ENCODE results near the gene DOCK3.
"Not testable (repeated sequence)": the region's sequence is repeated elsewhere in the genome, so short reads cannot be mapped to it uniquely, and the experiment has no call there.

DOCK3 gene

GRCh38 chr3:50983887-50984286 is 309.2 kb downstream of the DOCK3 start:
- no peak for DNase-seq (ENCODE audit: low read depth)

GRCh38 chr3:50985893-50986292 is 311.2 kb downstream of the DOCK3 start:
- no peak for DNase-seq (ENCODE audit: low read depth)

GRCh38 chr3:50986726-50987125 is 312.0 kb downstream of the DOCK3 start:
- DNase-seq (ENCODE audit: low read depth), result no peak

- DNase-seq (ENCODE audit: low read depth), result no peak
These were observed 319.8 kb downstream of the DOCK3 start for GRCh38 chr3:50994537-50994936.

GRCh38 chr3:50995085-50995824 is 320.5 kb downstream of the DOCK3 start:
- no peak for DNase-seq (ENCODE audit: low read depth)

GRCh38 chr3:51002495-51002894 is 327.8 kb downstream of the DOCK3 start:
- DNase-seq (ENCODE audit: low read depth), result no peak

GRCh38 chr3:51004235-51004634 is 329.5 kb downstream of the DOCK3 start:
- no peak for DNase-seq (ENCODE audit: low read depth)

- no peak for DNase-seq (ENCODE audit: low read depth)
These were observed 349.4 kb downstream of the DOCK3 start for GRCh38 chr3:51024121-51024520.

- no peak for DNase-seq (ENCODE audit: low read depth)
These were observed 350.3 kb downstream of the DOCK3 start for GRCh38 chr3:51024765-51025632.

GRCh38 chr3:51031666-51032065 is 356.9 kb downstream of the DOCK3 start:
- no peak for DNase-seq (ENCODE audit: low read depth)

- DNase-seq (ENCODE audit: low read depth), result no peak
These were observed 360.9 kb downstream of the DOCK3 start for GRCh38 chr3:51035630-51036029.

GRCh38 chr3:51044982-51045381 is 370.3 kb downstream of the DOCK3 start:
- DNase-seq (ENCODE audit: low read depth), result no peak

- no peak for DNase-seq (ENCODE audit: low read depth)
These were observed 377.8 kb downstream of the DOCK3 start for GRCh38 chr3:51052562-51052961.

GRCh38 chr3:51057121-51057520 is 382.4 kb downstream of the DOCK3 start:
- DNase-seq (ENCODE audit: low read depth), result no peak

GRCh38 chr3:51063053-51063452 is 388.3 kb downstream of the DOCK3 start:
- DNase-seq (ENCODE audit: low read depth), result no peak

GRCh38 chr3:51075221-51075775 is 400.6 kb downstream of the DOCK3 start:
- DNase-seq (ENCODE audit: low read depth), result no peak

- DNase-seq (ENCODE audit: low read depth), result no peak
These were observed 407.6 kb downstream of the DOCK3 start for GRCh38 chr3:51082363-51082762.

- no peak for DNase-seq (ENCODE audit: low read depth)
These were observed 408.8 kb downstream of the DOCK3 start for GRCh38 chr3:51083490-51083889.

- DNase-seq (ENCODE audit: low read depth), result not testable (repeated sequence)
These were observed 417.4 kb downstream of the DOCK3 start for GRCh38 chr3:51092141-51092540.

GRCh38 chr3:51094838-51095237 is 420.1 kb downstream of the DOCK3 start:
- DNase-seq (ENCODE audit: low read depth), result not testable (repeated sequence)

- no peak for DNase-seq (ENCODE audit: low read depth)
These were observed 425.2 kb downstream of the DOCK3 start for GRCh38 chr3:51099794-51100535.

GRCh38 chr3:51100536-51100851 is 425.8 kb downstream of the DOCK3 start:
- DNase-seq (ENCODE audit: low read depth), result no peak
